HG03196 (cell line): ENCODE data around the gene RPS6KA3.
"Not testable (repeated sequence)": the region's sequence is repeated elsewhere in the genome, so short reads cannot be mapped to it uniquely, and the experiment has no call there.

Experiments used
- ATAC-seq: cut with Tn5 transposase; IDR thresholded peaks from one replicate; pipeline ENCODE4 v1.9.1; 2021; ENCODE audit not compliant: unreplicated experiment

Gene RPS6KA3

DNA sequence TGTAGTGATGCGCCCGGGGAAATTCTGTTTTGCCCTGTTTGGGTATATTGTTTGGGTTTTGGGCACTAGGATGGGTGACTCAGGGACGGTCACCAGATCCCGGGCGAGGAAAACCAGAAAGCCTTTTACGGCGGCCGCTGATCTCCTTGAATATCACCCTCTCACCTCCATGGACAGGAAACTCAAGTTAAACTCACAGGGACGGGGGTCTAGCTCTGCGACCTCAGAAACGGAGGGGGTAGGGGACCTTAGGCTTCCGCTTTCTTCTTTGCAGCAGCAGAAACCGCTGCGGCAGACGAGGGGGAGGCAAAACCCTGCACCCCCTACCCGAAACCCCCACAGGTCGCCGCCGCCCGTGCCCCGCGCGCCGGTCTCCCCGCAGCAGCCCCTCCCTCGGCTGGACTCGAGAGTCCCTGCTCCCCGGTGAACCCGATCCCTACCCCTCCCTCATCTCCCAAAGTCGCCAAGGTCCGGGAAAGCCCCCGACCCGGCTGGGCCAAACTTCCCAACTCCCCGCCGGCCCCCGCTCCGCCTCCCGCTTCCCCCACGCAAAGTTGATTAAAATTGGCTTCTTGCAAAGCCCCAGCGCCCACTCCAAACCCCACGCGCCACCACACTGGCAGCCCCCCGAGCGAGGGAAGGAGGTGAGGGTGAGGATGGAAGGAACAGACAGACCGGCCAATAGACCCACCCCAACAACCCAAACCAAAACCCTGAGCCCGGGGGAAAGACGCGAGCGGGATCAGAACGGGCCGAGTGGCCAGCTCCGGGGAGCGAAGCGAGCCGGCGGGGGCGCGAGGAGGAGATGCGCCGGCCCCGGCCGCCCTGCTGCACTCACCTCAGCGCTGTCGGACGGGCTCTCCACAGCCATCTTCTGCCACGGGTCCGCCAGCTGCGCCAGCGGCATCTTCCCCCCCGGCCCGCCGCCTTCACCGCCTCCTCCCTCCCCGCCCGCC, 705 bp downstream of the RPS6KA3 start:
- ATAC-seq: peak; percentile 3

GRCh38 chrX:20265221-20265725, 1.4 kb downstream of the RPS6KA3 start:
- peak; percentile 35 for ATAC-seq

- ATAC-seq: no peak
These were observed 3.2 kb downstream of the RPS6KA3 start for GRCh38 chrX:20263474-20263873.

DNA sequence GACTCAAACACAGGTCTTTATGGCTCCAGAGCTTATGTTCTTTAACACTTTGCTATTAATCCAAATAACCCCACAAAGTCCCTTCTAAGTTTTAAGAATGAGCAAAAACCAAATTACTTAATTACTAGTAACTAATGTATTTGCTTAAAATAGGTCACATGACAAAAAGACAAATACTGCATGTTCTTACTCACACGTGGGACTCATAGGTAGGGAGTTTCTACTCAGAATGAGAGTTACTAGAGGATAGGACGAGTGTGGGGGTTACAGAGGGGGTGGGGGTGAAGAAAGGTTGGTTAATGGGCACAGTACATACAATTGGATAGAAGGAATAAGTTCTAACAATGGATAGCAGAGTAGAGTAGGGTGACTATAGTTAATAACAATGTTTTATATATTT, 5.8 kb downstream of the RPS6KA3 start:
- ATAC-seq: no peak

- no peak for ATAC-seq
These were observed 11.9 kb downstream of the RPS6KA3 start for GRCh38 chrX:20254712-20255299.

- no peak for ATAC-seq
These were observed 13.5 kb downstream of the RPS6KA3 start for GRCh38 chrX:20253232-20253543.

- no peak for ATAC-seq
These were observed 14.1 kb downstream of the RPS6KA3 start for GRCh38 chrX:20252381-20253231.

DNA sequence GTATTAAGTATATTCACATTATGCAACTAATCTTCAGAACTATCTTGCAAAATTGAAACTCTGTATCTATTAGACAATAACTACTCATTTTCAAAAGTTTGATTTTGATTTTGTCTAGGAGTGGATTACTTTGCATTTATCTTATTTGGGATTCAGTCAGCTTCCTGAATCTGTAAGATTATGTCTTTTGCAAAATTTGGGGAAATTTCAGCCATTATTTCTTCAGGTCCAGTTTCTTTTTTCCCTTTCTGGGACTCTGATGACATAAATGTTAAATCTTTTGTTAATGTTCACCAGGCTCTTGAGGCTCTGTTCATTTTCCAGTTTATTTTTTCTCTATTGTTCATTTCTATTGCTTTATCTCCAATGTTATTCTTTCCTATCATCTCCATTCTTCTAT, 15.0 kb downstream of the RPS6KA3 start:
- no peak for ATAC-seq

DNA sequence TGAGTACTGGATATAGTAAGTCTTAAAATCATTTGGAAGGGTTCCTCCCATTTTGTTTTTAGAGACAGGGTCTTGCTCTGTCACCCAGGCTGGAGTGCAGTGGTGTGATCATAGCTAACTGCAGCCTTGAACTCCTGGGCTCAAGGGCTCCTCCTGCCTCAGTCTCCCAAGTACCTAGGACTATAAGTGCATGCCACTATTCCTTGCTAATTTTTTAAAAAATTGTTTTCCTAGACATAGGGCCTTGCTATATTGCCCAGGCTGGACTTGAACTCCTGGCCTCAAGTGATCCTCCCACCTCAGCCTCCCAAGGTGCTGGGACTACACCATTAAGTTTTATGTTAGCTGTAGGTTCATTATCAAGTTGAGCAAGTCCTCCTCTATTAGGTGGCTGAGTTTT, 16.6 kb downstream of the RPS6KA3 start:
- not testable (repeated sequence) for ATAC-seq

DNA sequence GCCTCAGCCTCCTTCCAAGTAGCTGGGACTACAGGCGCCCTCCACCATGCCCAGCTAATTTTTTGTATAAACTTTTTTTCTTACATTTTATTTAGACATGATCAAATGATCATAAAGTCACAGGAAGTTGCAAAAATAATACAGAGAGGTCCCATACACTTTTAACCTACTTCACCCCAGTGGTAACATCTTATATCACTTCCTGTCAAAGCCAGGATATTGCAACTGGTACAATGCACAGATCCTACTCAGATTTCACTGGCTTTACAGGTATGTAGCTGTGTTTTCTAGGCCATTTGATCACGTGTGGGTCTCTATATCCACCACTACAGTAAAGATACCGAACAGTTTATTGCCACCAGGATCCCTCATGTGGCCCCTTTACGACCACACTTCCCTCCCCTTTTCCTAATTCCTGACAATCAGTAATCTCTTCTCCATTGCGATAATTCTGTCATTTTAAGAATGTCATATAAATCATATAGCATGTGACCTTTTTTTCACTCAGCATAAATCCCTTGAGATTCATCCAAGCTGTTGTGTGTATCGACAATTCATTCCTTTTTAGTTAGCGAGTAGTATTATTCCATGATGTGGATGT, 18.0 kb downstream of the RPS6KA3 start:
- no peak for ATAC-seq

DNA sequence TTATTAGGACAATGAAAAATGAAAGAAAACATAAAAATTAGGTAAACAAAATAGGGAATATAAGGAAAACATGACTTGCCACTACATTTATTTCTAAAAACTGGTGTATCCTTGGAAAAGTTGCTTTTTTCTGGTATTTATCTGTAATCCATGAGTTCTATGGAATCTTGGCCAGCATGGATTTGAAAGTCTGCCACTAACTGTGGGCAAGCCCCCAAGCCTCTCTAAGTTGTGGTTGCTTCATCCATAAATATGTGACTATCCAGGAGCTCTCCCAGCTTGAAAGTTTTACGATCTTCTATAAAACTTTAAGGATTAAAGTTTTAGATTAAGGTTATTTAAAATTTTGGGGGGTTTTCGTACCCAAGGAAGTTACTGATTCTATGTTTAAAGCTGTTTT, 21.8 kb downstream of the RPS6KA3 start:
- no peak for ATAC-seq

GRCh38 chrX:20240201-20240600, 26.5 kb downstream of the RPS6KA3 start:
- ATAC-seq: no peak

GRCh38 chrX:20237864-20238263, 28.8 kb downstream of the RPS6KA3 start:
- ATAC-seq: no peak

- no peak for ATAC-seq
These were observed 31.0 kb downstream of the RPS6KA3 start for GRCh38 chrX:20235755-20236154.

DNA sequence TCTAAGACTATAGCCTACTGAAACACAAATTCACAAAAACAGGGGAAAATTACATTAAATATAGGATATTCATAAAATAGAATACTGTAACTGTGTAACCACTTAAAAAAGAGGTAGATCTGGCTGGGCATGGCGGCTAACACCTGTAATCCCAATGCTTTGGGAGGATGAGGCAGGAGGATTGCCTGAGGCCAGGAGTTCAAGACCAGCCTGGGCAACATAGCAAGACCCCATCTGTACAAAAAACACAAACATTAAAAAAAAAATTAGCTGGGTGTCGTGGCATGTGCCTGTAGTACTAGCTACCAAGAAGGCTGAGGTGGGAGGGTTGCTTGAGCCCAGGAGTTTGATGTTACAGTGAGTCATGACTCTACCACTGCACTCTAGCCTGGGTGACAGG, 33.4 kb downstream of the RPS6KA3 start:
- no peak for ATAC-seq

DNA sequence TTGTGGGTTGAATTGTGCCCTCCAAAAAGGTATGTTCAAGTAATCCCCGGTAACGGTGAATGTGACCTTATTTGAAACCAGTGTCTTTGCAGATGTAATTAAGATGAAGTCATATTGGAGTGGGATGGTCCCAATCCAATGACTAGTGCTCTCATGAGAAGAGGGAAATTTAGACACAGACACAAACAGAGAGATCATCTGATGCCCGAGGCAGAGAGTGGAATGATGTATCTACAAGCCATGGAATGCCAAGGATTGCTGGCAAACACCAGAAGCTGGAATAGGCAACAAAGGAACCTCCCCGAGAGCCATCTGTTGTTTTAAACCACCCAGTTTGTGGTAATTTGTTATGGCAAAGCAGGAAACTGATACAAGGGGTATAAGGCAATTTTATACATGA, 35.1 kb downstream of the RPS6KA3 start:
- no peak for ATAC-seq

DNA sequence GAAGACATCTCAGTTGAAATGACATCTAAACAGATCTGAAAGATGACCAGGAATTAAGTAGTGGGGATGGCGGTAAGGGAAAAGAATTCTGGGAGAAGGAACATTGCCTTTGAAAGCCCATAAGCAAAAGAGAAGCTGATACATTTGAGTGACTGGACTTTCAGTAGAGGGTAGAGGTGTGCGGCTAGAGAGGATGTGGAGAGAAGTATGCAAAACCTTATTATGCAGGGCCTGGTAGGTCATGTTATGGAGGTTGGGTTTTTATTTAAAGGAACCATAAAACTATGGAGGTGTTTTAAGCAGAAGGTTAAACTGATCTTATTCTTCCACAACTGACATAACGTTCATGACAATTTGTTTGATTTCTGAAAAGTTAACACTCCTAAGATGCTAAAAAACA, 36.3 kb downstream of the RPS6KA3 start:
- no peak for ATAC-seq

GRCh38 chrX:20229155-20229554, 37.6 kb downstream of the RPS6KA3 start:
- no peak for ATAC-seq

- no peak for ATAC-seq
These were observed 38.5 kb downstream of the RPS6KA3 start for GRCh38 chrX:20228245-20228644.

GRCh38 chrX:20227116-20227515, 39.6 kb downstream of the RPS6KA3 start:
- ATAC-seq: no peak

DNA sequence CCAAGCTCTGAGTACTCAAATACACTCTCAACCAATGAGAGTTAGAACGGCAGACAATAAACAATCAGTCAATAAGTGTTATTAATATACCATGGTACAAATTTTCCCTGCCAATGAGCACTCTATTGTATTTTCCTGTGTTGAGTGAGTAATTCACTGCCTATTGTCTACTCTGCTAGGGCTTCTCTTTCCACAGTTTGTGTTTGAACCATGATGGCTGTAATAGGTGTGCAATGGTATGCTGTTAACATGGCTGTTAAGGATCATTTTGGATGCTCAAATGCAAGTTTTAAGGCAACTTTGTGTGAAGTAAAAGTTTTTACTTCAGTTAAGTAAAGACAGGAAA, 41.2 kb downstream of the RPS6KA3 start:
- ATAC-seq: no peak
